HG03196 (cell line): ENCODE measurements around the gene ERG28.
"Not testable (repeated sequence)": the region's sequence is repeated elsewhere in the genome, so short reads cannot be mapped to it uniquely, and the experiment has no call there.

Experiments
- ATAC-seq: cut with Tn5 transposase; IDR thresholded peaks from one replicate; pipeline ENCODE4 v1.9.1; 2021; ENCODE audit not compliant: unreplicated experiment

ERG28 gene

GRCh38 chr14:75626863-75627262 is 33.8 kb downstream of the ERG28 start:
- no peak for ATAC-seq

- ATAC-seq = no peak
Measured at GRCh38 chr14:75626396-75626795, 34.3 kb downstream of the ERG28 start.

GRCh38 chr14:75625034-75625433 is 35.6 kb downstream of the ERG28 start:
- ATAC-seq = no peak

GRCh38 chr14:75619548-75619947 is 41.1 kb downstream of the ERG28 start:
- ATAC-seq = no peak

- ATAC-seq = no peak
Measured at GRCh38 chr14:75615200-75615599, 45.5 kb downstream of the ERG28 start.

- no peak for ATAC-seq
Measured at GRCh38 chr14:75614179-75614578, 46.5 kb downstream of the ERG28 start.

GRCh38 chr14:75612157-75612556 is 48.5 kb downstream of the ERG28 start:
- no peak for ATAC-seq

- no peak for ATAC-seq
Measured at GRCh38 chr14:75610834-75611233, 49.8 kb downstream of the ERG28 start.

GRCh38 chr14:75609606-75610475 is 50.8 kb downstream of the ERG28 start:
- ATAC-seq = no peak

- no peak for ATAC-seq
Measured at GRCh38 chr14:75609116-75609515, 51.6 kb downstream of the ERG28 start.

- no peak for ATAC-seq
Measured at GRCh38 chr14:75607842-75608640, 52.6 kb downstream of the ERG28 start.

GRCh38 chr14:75607044-75607443 is 53.6 kb downstream of the ERG28 start:
- no peak for ATAC-seq

- ATAC-seq = no peak
Measured at GRCh38 chr14:75605916-75606315, 54.8 kb downstream of the ERG28 start.

- no peak for ATAC-seq
Measured at GRCh38 chr14:75604979-75605851, 55.5 kb downstream of the ERG28 start.

- ATAC-seq = no peak
Measured at GRCh38 chr14:75602503-75602902, 58.2 kb downstream of the ERG28 start.

GRCh38 chr14:75601061-75601460 is 59.6 kb downstream of the ERG28 start:
- ATAC-seq = not testable (repeated sequence)

GRCh38 chr14:75600100-75600499 is 60.6 kb downstream of the ERG28 start:
- ATAC-seq = not testable (repeated sequence)
